Glomerular endothelial cell (primary cell): ENCODE results near the gene LEF1. TPM values are rescaled to one million over a fixed set of nuclear protein-coding genes. Genes with fewer than 3 reads are reported as not detected.

Experiments used
- DNase-seq: peaks from one replicate; pipeline ENCODE4 v3.0.0-alpha.2; 2011; ENCODE audit warnings: low read depth, low spot score; ENCODE audit errors: extremely low read depth
- total RNA-seq: library from RNA; depleted of rRNA; stranded (reverse); fragments of >200 nt; gene quantifications from 2 replicates; pipeline ENCODE4 v1.2.3, GENCODE V29; 2015

LEF1 gene
- total RNA-seq, 1 donor from 2014 or later, result 0.58 TPM

- DNase-seq, result no peak
Measured at GRCh38 chr4:108115168-108115526, 53.6 kb downstream of the LEF1 start.

- no peak for DNase-seq
Measured at GRCh38 chr4:108114503-108114902, 54.2 kb downstream of the LEF1 start.

GRCh38 chr4:108113229-108113628, 55.5 kb downstream of the LEF1 start:
- no peak for DNase-seq

GRCh38 chr4:108111781-108112180, 57.0 kb downstream of the LEF1 start:
- no peak for DNase-seq

- DNase-seq, result no peak
Measured at GRCh38 chr4:108110450-108110849, 58.3 kb downstream of the LEF1 start.

GRCh38 chr4:108109997-108110416, 58.7 kb downstream of the LEF1 start:
- DNase-seq, result no peak

- DNase-seq, result no peak
Measured at GRCh38 chr4:108109111-108109510, 59.6 kb downstream of the LEF1 start.

GRCh38 chr4:108107729-108108382, 60.9 kb downstream of the LEF1 start:
- no peak for DNase-seq

- DNase-seq, result no peak
Measured at GRCh38 chr4:108107101-108107500, 61.6 kb downstream of the LEF1 start.

GRCh38 chr4:108106186-108106585, 62.5 kb downstream of the LEF1 start:
- DNase-seq, result no peak

- DNase-seq, result no peak
Measured at GRCh38 chr4:108103099-108103862, 65.5 kb downstream of the LEF1 start.

GRCh38 chr4:108100827-108101226, 67.9 kb downstream of the LEF1 start:
- no peak for DNase-seq

GRCh38 chr4:108099838-108100237, 68.9 kb downstream of the LEF1 start:
- no peak for DNase-seq

GRCh38 chr4:108097990-108098553, 70.7 kb downstream of the LEF1 start:
- no peak for DNase-seq

- no peak for DNase-seq
Measured at GRCh38 chr4:108094923-108095482, 73.7 kb downstream of the LEF1 start.

GRCh38 chr4:108094131-108094530, 74.6 kb downstream of the LEF1 start:
- DNase-seq, result no peak

GRCh38 chr4:108092288-108092687, 76.4 kb downstream of the LEF1 start:
- no peak for DNase-seq

- DNase-seq, result no peak
Measured at GRCh38 chr4:108087293-108087967, 81.3 kb downstream of the LEF1 start.

- DNase-seq, result no peak
Measured at GRCh38 chr4:108081256-108081655, 87.5 kb downstream of the LEF1 start.

- no peak for DNase-seq
Measured at GRCh38 chr4:108080747-108081146, 88.0 kb downstream of the LEF1 start.

GRCh38 chr4:108078024-108078733, 90.6 kb downstream of the LEF1 start:
- no peak for DNase-seq
